ENCODE measurements around the gene KCNQ5. TPM values are rescaled to one million over a fixed set of nuclear protein-coding genes. Genes with fewer than 3 reads are reported as not detected.

Gene KCNQ5
- total and polyA plus RNA-seq, 10 of the 15 experiments (the other 5 are each of a cell fraction or from before 2014, with no cell fraction given): 0.60 to 16.2 (median 3.2) TPM

DNA sequence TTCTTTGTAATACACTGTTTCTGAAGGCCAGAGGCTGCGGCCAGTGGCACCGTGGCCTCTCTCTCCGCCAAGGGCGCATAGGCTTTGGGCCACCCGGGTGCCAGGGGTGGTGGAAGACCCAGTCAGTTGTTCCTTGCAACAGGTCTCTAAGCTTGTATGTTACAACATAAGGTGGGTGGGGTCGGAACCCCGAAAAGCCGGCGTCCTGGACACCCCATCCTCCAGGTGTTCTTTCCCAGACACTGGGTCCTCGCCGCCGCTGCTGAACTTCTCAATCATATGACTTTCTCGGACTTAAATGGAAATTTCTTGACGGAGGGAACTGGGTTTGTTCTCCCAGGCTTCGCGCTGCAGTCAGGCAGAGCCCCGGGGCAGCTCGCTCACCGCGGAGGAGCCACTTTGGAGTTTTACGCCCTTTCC is 983 bp upstream of the KCNQ5 start:
- intact Hi-C loops (cut with micrococcal nuclease; ENCODE audit: unreplicated experiment): loop anchor here (1.0 to 5.0 kb wide), 2 partner anchors 121 to 509 kb away; no protein-coding TSS in a partner anchor
- in situ Hi-C loops (cut with MboI): no loop called here
- H3K4me1 ChIP-seq (ENCODE audit: control insufficient read depth, insufficient read depth, low read length): peaks cover 20% of the 10 kb centered on the region
- no peaks in the 10 kb centered on the region for H3K36me3 ChIP-seq (ENCODE audit: control insufficient read depth in 2 of 2, insufficient read depth in 2 of 2, low read length in 1 of 2)
- BruUV-seq (replicated peaks): no TSS peak
- H3K4me3 ChIP-seq: peak overlapping the region; percentile 100
- SMC1A ChIA-PET (ENCODE audit: uncharacterized antibody, unreplicated experiment): interaction anchor here (0.6 to 15.6 kb wide), 25 partner anchors 7 to 560 kb away, joined by 3 to 446 read pairs (median 7); no protein-coding TSS in a partner anchor
- FAIRE-seq (no peak), ATAC-seq (peak; percentile 2; the same call in 1 of the 3 replicates), DNase-seq (ENCODE audit: low read depth, low spot score) (no peak)
- RAD21 ChIA-PET (ENCODE audit: unreplicated experiment): interaction anchor here (0.9 to 10.4 kb wide), 18 partner anchors 18 to 556 kb away, joined by 3 to 436 read pairs (median 6); no protein-coding TSS in a partner anchor
- POLR2A ChIA-PET: interaction anchor here (0.6 to 3.9 kb wide), 8 partner anchors 20 to 645 kb away, joined by 4 to 41 read pairs (median 6); no protein-coding TSS in a partner anchor
- peaks cover 48% of the 10 kb centered on the region for H3K79me2 ChIP-seq (ENCODE audit: control insufficient read depth, insufficient read depth, low read length)
- no peaks in the 10 kb centered on the region for H3K27me3 ChIP-seq (replicated peaks in 1 of 2; ENCODE audit: control insufficient read depth in 2 of 2, insufficient read depth in 2 of 2, low read length in 1 of 2)
- H3K9me3 ChIP-seq (replicated peaks; ENCODE audit: control insufficient read depth, insufficient read depth, low read length): no peaks in the 10 kb centered on the region
- no peak for TF ChIP-seq NR2C1 (IDR thresholded peaks at IDR 0.05)
- 0 out of 2 replicates have a peak, but pooled peaks have one; percentile 17 for TF ChIP-seq EED (IDR thresholded peaks at IDR 0.05; ENCODE audit: low read depth)
- TF ChIP-seq TCF12 (IDR thresholded peaks at IDR 0.05; ENCODE audit: low read depth, low read length): no peak
- no peak for TF ChIP-seq CHD2 (IDR thresholded peaks at IDR 0.05; ENCODE audit: borderline replicate concordance, low read depth, low read length)
- TF ChIP-seq, protein P1, sequence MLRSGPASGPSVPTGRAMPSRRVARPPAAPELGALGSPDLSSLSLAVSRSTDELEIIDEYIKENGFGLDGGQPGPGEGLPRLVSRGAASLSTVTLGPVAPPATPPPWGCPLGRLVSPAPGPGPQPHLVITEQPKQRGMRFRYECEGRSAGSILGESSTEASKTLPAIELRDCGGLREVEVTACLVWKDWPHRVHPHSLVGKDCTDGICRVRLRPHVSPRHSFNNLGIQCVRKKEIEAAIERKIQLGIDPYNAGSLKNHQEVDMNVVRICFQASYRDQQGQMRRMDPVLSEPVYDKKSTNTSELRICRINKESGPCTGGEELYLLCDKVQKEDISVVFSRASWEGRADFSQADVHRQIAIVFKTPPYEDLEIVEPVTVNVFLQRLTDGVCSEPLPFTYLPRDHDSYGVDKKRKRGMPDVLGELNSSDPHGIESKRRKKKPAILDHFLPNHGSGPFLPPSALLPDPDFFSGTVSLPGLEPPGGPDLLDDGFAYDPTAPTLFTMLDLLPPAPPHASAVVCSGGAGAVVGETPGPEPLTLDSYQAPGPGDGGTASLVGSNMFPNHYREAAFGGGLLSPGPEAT (IDR thresholded peaks at IDR 0.05; ENCODE audit: low read depth): no peak
- TF ChIP-seq CBFB (IDR thresholded peaks at IDR 0.05; ENCODE audit: low read depth): no peak
- TF ChIP-seq ZNF24 (IDR thresholded peaks at IDR 0.05): no peak
- TF ChIP-seq PML (IDR thresholded peaks at IDR 0.05; ENCODE audit: low read length): no peak
- H2AFZ ChIP-seq (ENCODE audit: control insufficient read depth, low read depth, low read length): peak overlapping the region; percentile 89
- H3K4me2 ChIP-seq (ENCODE audit: control insufficient read depth, insufficient read depth): peak overlapping the region; percentile 98
- CTCF ChIA-PET: interaction anchor here (0.7 to 15.7 kb wide), 15 partner anchors 18 to 895 kb away, joined by 3 to 644 read pairs (median 6); no protein-coding TSS in a partner anchor
- H3K9ac ChIP-seq (ENCODE audit: control insufficient read depth, insufficient read depth, low read length): peak overlapping the region; percentile 87
- no peaks in the 10 kb centered on the region for H4K20me1 ChIP-seq (ENCODE audit: control insufficient read depth, insufficient read depth)
- peak overlapping the region; percentile 89 for H3K27ac ChIP-seq (ENCODE audit: control insufficient read depth, insufficient read depth)
- WGBS (ENCODE audit: insufficient coverage, insufficient replicate concordance, low lambda C conversion rate, missing lambda C conversion rate): 17% methylated on average over 21 of the region's 21 CpGs

Data from GM12878 (cell line).